Neural cell (in vitro differentiated cells): ENCODE results near the gene ATXN7L1.

Source experiments
- CTCF ChIP-seq: fragments of 450-650 bp; IDR thresholded peaks from 2 replicates; pipeline ENCODE4 v1.5.1; 2014; ENCODE audit warnings: antibody characterized with exemption, mild to moderate bottlenecking, moderate library complexity; ENCODE audit not compliant: poor library complexity, severe bottlenecking
- EP300 ChIP-seq: fragments of 450-650 bp; conservative IDR thresholded peaks from 2 replicates; pipeline ENCODE4 v1.6.1; 2014; ENCODE audit warnings: antibody characterized with exemption, mild to moderate bottlenecking, moderate library complexity; ENCODE audit not compliant: poor library complexity, severe bottlenecking
- MXI1 ChIP-seq: fragments of 450-650 bp; conservative IDR thresholded peaks from 2 replicates; pipeline ENCODE4 v1.6.1; 2014; ENCODE audit warnings: antibody characterized with exemption, mild to moderate bottlenecking; ENCODE audit not compliant: poor library complexity, severe bottlenecking
- POLR2AphosphoS5 ChIP-seq: IDR thresholded peaks from 2 replicates; pipeline ENCODE4 v1.6.1; 2012
- SMC3 ChIP-seq: fragments of 450-650 bp; conservative IDR thresholded peaks from 2 replicates; pipeline ENCODE4 v1.6.1; 2014; ENCODE audit warnings: antibody characterized with exemption, mild to moderate bottlenecking, moderate library complexity; ENCODE audit not compliant: poor library complexity
- TAF1 ChIP-seq: IDR thresholded peaks from 2 replicates; pipeline ENCODE4 v1.6.1; 2012; ENCODE audit warnings: low read depth
- TF ChIP-seq, protein P1 (sequence below): IDR thresholded peaks from 2 replicates; pipeline ENCODE4 v1.6.1; 2012; ENCODE audit warnings: borderline replicate concordance

DNA sequence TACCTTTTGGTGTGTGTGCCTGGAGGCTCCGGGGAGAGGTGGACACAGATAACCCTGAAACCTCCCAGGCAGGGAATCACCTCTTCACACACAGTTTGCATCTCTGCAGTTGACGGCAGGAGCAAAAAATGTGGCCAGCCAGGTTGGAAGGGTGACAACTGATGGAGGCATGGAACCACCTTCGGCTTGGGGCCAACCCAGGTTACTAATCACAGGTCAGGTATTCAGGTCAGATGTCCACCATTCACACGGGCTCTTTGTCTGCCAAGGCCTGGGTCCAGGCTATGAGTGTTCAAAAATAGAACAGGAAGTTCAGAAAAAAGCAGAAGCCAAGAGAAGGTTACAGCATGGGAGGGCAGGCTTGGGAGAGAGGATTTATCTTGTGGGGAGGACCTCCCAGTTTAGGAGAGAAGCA lies 157.9 kb downstream of the ATXN7L1 start:
- TF ChIP-seq CTCF (no peak), TAF1 (no peak), POLR2AphosphoS5 (no peak), MXI1 (no peak), EP300 (no peak), SMC3 (no peak)
- TF ChIP-seq, protein P1, sequence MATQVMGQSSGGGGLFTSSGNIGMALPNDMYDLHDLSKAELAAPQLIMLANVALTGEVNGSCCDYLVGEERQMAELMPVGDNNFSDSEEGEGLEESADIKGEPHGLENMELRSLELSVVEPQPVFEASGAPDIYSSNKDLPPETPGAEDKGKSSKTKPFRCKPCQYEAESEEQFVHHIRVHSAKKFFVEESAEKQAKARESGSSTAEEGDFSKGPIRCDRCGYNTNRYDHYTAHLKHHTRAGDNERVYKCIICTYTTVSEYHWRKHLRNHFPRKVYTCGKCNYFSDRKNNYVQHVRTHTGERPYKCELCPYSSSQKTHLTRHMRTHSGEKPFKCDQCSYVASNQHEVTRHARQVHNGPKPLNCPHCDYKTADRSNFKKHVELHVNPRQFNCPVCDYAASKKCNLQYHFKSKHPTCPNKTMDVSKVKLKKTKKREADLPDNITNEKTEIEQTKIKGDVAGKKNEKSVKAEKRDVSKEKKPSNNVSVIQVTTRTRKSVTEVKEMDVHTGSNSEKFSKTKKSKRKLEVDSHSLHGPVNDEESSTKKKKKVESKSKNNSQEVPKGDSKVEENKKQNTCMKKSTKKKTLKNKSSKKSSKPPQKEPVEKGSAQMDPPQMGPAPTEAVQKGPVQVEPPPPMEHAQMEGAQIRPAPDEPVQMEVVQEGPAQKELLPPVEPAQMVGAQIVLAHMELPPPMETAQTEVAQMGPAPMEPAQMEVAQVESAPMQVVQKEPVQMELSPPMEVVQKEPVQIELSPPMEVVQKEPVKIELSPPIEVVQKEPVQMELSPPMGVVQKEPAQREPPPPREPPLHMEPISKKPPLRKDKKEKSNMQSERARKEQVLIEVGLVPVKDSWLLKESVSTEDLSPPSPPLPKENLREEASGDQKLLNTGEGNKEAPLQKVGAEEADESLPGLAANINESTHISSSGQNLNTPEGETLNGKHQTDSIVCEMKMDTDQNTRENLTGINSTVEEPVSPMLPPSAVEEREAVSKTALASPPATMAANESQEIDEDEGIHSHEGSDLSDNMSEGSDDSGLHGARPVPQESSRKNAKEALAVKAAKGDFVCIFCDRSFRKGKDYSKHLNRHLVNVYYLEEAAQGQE = no peak
